Inferior parietal cortex (tissue), 1 donor: Measurements from ENCODE around the gene TTC39B.

ENCODE experiments used
- DNase-seq: peaks from one replicate; pipeline ENCODE4 v3.0.0-alpha.2; 2016; ENCODE audit errors: extremely low spot score

Gene TTC39B

GRCh38 chr9:15176836-15177235 lies 130.2 kb downstream of the TTC39B start:
- no peak for DNase-seq

- DNase-seq, result peak; percentile 28
These were observed 143.1 kb downstream of the TTC39B start for GRCh38 chr9:15163931-15164330.

- DNase-seq, result no peak
These were observed 145.3 kb downstream of the TTC39B start for GRCh38 chr9:15161753-15162152.

GRCh38 chr9:15160673-15161072 lies 146.3 kb downstream of the TTC39B start:
- no peak for DNase-seq

GRCh38 chr9:15158064-15158463 lies 149.0 kb downstream of the TTC39B start:
- no peak for DNase-seq

- DNase-seq, result no peak
These were observed 149.6 kb downstream of the TTC39B start for GRCh38 chr9:15157381-15157780.

- no peak for DNase-seq
These were observed 150.8 kb downstream of the TTC39B start for GRCh38 chr9:15156241-15156640.

GRCh38 chr9:15155826-15156225 lies 151.2 kb downstream of the TTC39B start:
- no peak for DNase-seq

GRCh38 chr9:15155323-15155722 lies 151.7 kb downstream of the TTC39B start:
- no peak for DNase-seq

- DNase-seq, result no peak
These were observed 152.3 kb downstream of the TTC39B start for GRCh38 chr9:15154677-15155076.

GRCh38 chr9:15153961-15154360 lies 153.1 kb downstream of the TTC39B start:
- DNase-seq, result no peak

- no peak for DNase-seq
These were observed 156.1 kb downstream of the TTC39B start for GRCh38 chr9:15150939-15151338.

GRCh38 chr9:15149450-15149849 lies 157.6 kb downstream of the TTC39B start:
- no peak for DNase-seq

- DNase-seq, result no peak
These were observed 160.7 kb downstream of the TTC39B start for GRCh38 chr9:15146268-15146700.

- DNase-seq, result no peak
These were observed 162.4 kb downstream of the TTC39B start for GRCh38 chr9:15144622-15145061.

- DNase-seq, result peak; percentile 71
These were observed 164.0 kb downstream of the TTC39B start for GRCh38 chr9:15142878-15143534.

- no peak for DNase-seq
These were observed 167.0 kb downstream of the TTC39B start for GRCh38 chr9:15140051-15140450.

GRCh38 chr9:15139469-15139868 lies 167.5 kb downstream of the TTC39B start:
- DNase-seq, result no peak

GRCh38 chr9:15138357-15138686 lies 168.7 kb downstream of the TTC39B start:
- no peak for DNase-seq

- no peak for DNase-seq
These were observed 169.2 kb downstream of the TTC39B start for GRCh38 chr9:15137658-15138356.

GRCh38 chr9:15137089-15137488 lies 169.9 kb downstream of the TTC39B start:
- no peak for DNase-seq

GRCh38 chr9:15136646-15137045 lies 170.4 kb downstream of the TTC39B start:
- DNase-seq, result no peak

GRCh38 chr9:15135164-15135792 lies 171.7 kb downstream of the TTC39B start:
- DNase-seq, result peak; percentile 87
